NCI-H1105 treated with DMSO at 0.1 percent for 48 hours (cell line): ENCODE results near the gene APC2.
"Not testable (repeated sequence)": the region's sequence is repeated elsewhere in the genome, so short reads cannot be mapped to it uniquely, and the experiment has no call there.

Experiments used
- DNase-seq: peaks from one replicate; lab custom pipeline; 2025; lab: John Stamatoyannopoulos, UW

APC2 gene

GRCh38 chr19:1496714-1497577, 47.0 kb downstream of the APC2 start:
- no peak for DNase-seq

GRCh38 chr19:1497578-1498235, 47.8 kb downstream of the APC2 start:
- DNase-seq: no peak

GRCh38 chr19:1499231-1499630, 49.3 kb downstream of the APC2 start:
- DNase-seq: not testable (repeated sequence)

GRCh38 chr19:1501200-1501595, 51.3 kb downstream of the APC2 start:
- no peak for DNase-seq

GRCh38 chr19:1502433-1503088, 52.6 kb downstream of the APC2 start:
- no peak for DNase-seq

GRCh38 chr19:1503089-1503924, 53.4 kb downstream of the APC2 start:
- no peak for DNase-seq

GRCh38 chr19:1503925-1504773, 54.2 kb downstream of the APC2 start:
- no peak for DNase-seq

- no peak for DNase-seq
Measured at GRCh38 chr19:1505012-1505411, 55.1 kb downstream of the APC2 start.

- DNase-seq: no peak
Measured at GRCh38 chr19:1505991-1506881, 56.3 kb downstream of the APC2 start.

- DNase-seq: no peak
Measured at GRCh38 chr19:1507192-1507660, 57.3 kb downstream of the APC2 start.

- peak; percentile 89 for DNase-seq
Measured at GRCh38 chr19:1507763-1508506, 58.0 kb downstream of the APC2 start.

- DNase-seq: no peak
Measured at GRCh38 chr19:1508507-1508856, 58.6 kb downstream of the APC2 start.

GRCh38 chr19:1509602-1510441, 59.9 kb downstream of the APC2 start:
- DNase-seq: no peak

- DNase-seq: no peak
Measured at GRCh38 chr19:1510442-1510806, 60.5 kb downstream of the APC2 start.

GRCh38 chr19:1510807-1511206, 60.9 kb downstream of the APC2 start:
- no peak for DNase-seq

GRCh38 chr19:1511318-1512317, 61.7 kb downstream of the APC2 start:
- no peak for DNase-seq
